Progenitor cell of endocrine pancreas (in vitro differentiated cells): ENCODE data around the gene ITGB5. TPM values are rescaled to one million over a fixed set of nuclear protein-coding genes. Genes with fewer than 3 reads are reported as not detected.

ENCODE experiments used
- DNase-seq: peaks from one replicate; pipeline ENCODE4 v3.0.0; 2021; ENCODE audit warnings: low spot score; ENCODE audit not compliant: unreplicated experiment
- H3K27ac Mint-ChIP-seq: 2 replicates; pipeline ENCODE4 v1.8.0; 2021; ENCODE audit warnings: mild to moderate bottlenecking, moderate library complexity, mixed read lengths
- H3K27me3 Mint-ChIP-seq: 2 replicates; pipeline ENCODE4 v1.8.0; 2021; ENCODE audit warnings: mixed read lengths
- H3K36me3 Mint-ChIP-seq: 2 replicates; pipeline ENCODE4 v1.8.0; 2022; ENCODE audit warnings: mixed read lengths; ENCODE audit not compliant: insufficient read depth
- H3K4me1 Mint-ChIP-seq: 2 replicates; pipeline ENCODE4 v1.8.0; 2021; ENCODE audit warnings: low read depth, mixed read lengths
- H3K4me3 Mint-ChIP-seq: 2 replicates; pipeline ENCODE4 v1.8.0; 2021; ENCODE audit warnings: low read depth, mild to moderate bottlenecking, moderate library complexity, mixed read lengths
- H3K9me3 Mint-ChIP-seq: 2 replicates; pipeline ENCODE4 v1.8.0; 2021; ENCODE audit warnings: low read depth, mixed read lengths
- total RNA-seq: library from RNA; stranded (reverse); gene quantifications from 2 replicates; pipeline ENCODE4 v1.2.1, GENCODE V29; 2021
- TF ChIP-seq, protein P1 (sequence below): fragments of 200-600 bp; sonication (generic); IDR thresholded peaks from one replicate; pipeline ENCODE4 v1.5.0; 2021; ENCODE audit warnings: antibody characterized with exemption, mild to moderate bottlenecking; ENCODE audit not compliant: unreplicated experiment

The ITGB5 gene
- total RNA-seq, 1 donor from 2014 or later, result 58.8 TPM

DNA sequence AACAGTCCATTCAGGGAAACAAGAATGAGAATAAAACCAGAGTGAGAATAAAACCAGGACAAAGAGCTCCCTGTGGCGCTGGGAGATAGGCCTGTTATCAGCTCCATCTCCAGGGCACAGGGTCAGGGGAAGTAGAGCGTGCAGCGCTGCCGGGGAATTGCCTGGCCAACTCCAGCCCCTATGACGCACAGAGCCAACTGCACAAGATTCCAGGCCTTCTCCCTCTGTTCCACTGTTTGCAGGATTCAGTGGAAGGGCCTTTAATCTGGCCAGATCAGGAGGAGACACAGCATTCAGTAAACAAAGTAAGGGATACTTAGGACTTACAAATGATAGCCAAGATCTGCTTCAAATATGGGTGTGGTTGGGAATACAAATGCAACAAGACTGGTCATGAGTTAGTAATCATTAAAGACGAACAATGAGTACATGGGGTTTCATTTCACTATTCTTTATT, 49.4 kb downstream of the ITGB5 start:
- no peak for DNase-seq
- TF ChIP-seq, protein P1, sequence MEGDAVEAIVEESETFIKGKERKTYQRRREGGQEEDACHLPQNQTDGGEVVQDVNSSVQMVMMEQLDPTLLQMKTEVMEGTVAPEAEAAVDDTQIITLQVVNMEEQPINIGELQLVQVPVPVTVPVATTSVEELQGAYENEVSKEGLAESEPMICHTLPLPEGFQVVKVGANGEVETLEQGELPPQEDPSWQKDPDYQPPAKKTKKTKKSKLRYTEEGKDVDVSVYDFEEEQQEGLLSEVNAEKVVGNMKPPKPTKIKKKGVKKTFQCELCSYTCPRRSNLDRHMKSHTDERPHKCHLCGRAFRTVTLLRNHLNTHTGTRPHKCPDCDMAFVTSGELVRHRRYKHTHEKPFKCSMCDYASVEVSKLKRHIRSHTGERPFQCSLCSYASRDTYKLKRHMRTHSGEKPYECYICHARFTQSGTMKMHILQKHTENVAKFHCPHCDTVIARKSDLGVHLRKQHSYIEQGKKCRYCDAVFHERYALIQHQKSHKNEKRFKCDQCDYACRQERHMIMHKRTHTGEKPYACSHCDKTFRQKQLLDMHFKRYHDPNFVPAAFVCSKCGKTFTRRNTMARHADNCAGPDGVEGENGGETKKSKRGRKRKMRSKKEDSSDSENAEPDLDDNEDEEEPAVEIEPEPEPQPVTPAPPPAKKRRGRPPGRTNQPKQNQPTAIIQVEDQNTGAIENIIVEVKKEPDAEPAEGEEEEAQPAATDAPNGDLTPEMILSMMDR, result no peak
- Mint-ChIP-seq H3K27me3 (no peaks in the 10 kb centered on the region), H3K4me3 (no peak overlapping the region), H3K9me3 (no peaks in the 10 kb centered on the region), H3K4me1 (peaks cover 41% of the 10 kb centered on the region), H3K36me3 (peaks cover 10% of the 10 kb centered on the region), H3K27ac (peak overlapping the region; percentile 85)

GRCh38 chr3:124837065-124837464, 50.1 kb downstream of the ITGB5 start:
- Mint-ChIP-seq H3K27ac (no peak overlapping the region), H3K9me3 (no peaks in the 10 kb centered on the region), H3K4me3 (no peak overlapping the region), H3K36me3 (peaks cover 12% of the 10 kb centered on the region), H3K27me3 (no peaks in the 10 kb centered on the region), H3K4me1 (peaks cover 41% of the 10 kb centered on the region)
- TF ChIP-seq, protein P1, result no peak
- DNase-seq, result no peak

DNA sequence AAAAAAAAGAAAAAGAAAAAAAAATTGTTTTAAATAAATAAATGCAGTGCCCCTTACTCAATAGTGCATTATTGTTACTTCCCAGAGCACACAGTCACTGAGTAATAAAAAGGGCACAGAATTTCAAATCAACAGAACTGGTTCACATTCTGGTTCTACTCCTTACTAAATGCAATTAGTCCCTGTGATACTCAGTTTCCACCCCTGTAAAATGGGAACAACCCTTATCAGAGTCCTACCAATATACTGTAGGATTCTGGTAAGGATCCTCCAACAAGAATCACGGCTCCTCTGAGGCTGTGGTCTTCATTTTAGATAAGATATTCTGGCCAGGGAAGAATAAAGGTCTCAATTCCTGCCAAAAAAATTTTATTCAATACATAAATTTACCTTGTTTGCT, 50.7 kb downstream of the ITGB5 start:
- TF ChIP-seq, protein P1, result no peak
- no peaks in the 10 kb centered on the region for H3K9me3 Mint-ChIP-seq
- H3K36me3 Mint-ChIP-seq, result peaks cover 11% of the 10 kb centered on the region
- H3K4me1 Mint-ChIP-seq, result peaks cover 41% of the 10 kb centered on the region
- no peaks in the 10 kb centered on the region for H3K27me3 Mint-ChIP-seq
- H3K27ac Mint-ChIP-seq, result no peak overlapping the region
- no peak for DNase-seq
- H3K4me3 Mint-ChIP-seq, result no peak overlapping the region

GRCh38 chr3:124834723-124835718, 52.1 kb downstream of the ITGB5 start:
- H3K27me3 Mint-ChIP-seq, result no peaks in the 10 kb centered on the region
- DNase-seq, result peak; percentile 20
- peaks cover 41% of the 10 kb centered on the region for H3K4me1 Mint-ChIP-seq
- H3K4me3 Mint-ChIP-seq, result peak overlapping the region; percentile 37
- peaks cover 6% of the 10 kb centered on the region for H3K36me3 Mint-ChIP-seq
- H3K9me3 Mint-ChIP-seq, result no peaks in the 10 kb centered on the region
- TF ChIP-seq, protein P1, result no peak
- H3K27ac Mint-ChIP-seq, result peak overlapping the region; percentile 96

DNA sequence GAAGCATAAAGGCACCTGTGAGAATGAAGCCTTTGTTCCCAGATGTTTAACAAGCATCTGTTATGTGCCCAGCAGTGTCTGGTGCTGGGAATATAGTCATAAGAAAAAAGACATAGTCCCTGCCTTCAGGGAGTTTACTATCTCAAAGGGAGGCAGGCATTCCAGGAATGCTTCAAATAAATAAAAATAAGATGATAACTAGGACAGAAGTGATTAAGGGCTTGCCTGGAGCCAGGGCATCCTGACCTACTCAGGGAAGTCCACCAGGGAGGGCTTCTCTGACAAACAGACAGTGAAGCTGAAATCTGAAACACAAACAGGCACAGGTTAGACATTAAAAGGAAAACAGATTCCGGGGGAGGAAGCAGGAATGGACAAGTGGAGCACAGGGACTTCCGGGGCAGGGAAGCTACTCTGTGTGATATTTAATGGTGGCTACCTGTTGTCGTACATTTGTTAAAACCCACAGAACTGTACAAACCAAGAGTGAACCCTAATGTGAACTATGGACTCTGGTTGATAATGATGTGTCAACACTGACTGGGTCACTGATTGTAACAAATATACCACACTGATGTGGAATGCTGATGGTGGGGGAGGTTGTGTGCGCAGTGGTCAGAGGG, 53.3 kb downstream of the ITGB5 start:
- peak overlapping the region; percentile 99 for H3K27ac Mint-ChIP-seq
- H3K36me3 Mint-ChIP-seq, result peaks cover 8% of the 10 kb centered on the region
- DNase-seq, result no peak
- H3K4me3 Mint-ChIP-seq, result peak overlapping the region; percentile 0
- peaks cover 39% of the 10 kb centered on the region for H3K4me1 Mint-ChIP-seq
- H3K27me3 Mint-ChIP-seq, result no peaks in the 10 kb centered on the region
- TF ChIP-seq, protein P1, result no peak
- H3K9me3 Mint-ChIP-seq, result no peaks in the 10 kb centered on the region
